HCT116 (cell line): ENCODE results near the gene ITPK1. TPM values are rescaled to one million over a fixed set of nuclear protein-coding genes. Genes with fewer than 3 reads are reported as not detected.

Experiments
- ATAC-seq: fragments of 200-7000 bp; cut with Tn5 transposase; 2 replicates; pipeline ENCODE4 v1.9.1; 2020; ENCODE audit warnings: mild to moderate bottlenecking, moderate library complexity
- BruUV-seq: library from RNA; stranded (reverse); fragments of 400-500 nt; replicated peaks from 2 replicates; lab custom pipeline; 2021; lab: Mats Ljungman, UMichigan
- CTCF ChIA-PET: fragments of 300-600 bp; sonication (Branson Sonifier 250); formaldehyde crosslinking; loops from one replicate; lab custom pipeline; 2021; ENCODE audit warnings: antibody characterized with exemption; lab: Charles Lee
- POLR2A ChIA-PET: fragments of 300-600, 350-600 bp; sonication (Branson Sonifier 250); formaldehyde crosslinking; loops from one replicate; lab custom pipeline; 2021; ENCODE audit warnings: antibody characterized with exemption; lab: Charles Lee
- RAD21 ChIA-PET, 2 experiments: fragments of 300-600 bp; sonication (Branson Sonifier 250); formaldehyde crosslinking; loops; one replicate each; lab custom pipeline; 2023; ENCODE audit warnings: low total read pairs in 2 of 2; ENCODE audit not compliant: uncharacterized antibody in 2 of 2, unreplicated experiment in 2 of 2, low non-redundant PET in 1 of 2; lab: Charles Lee
- DNase-seq: peaks from one replicate; pipeline ENCODE4 v3.0.0-alpha.2; 2010; ENCODE audit warnings: low read depth, low spot score
- H2AFZ ChIP-seq: fragments of 200-600 bp; shearing (Covaris generic), sonication (generic); 2 replicates; pipeline ENCODE4 v1.6.1; 2017; ENCODE audit warnings: low read depth, mixed run types, mixed read lengths, antibody characterized with exemption, low read length; ENCODE audit not compliant: poor library complexity, severe bottlenecking
- H3K27ac ChIP-seq: 2 replicates; pipeline ENCODE4 v1.5.1; 2012; ENCODE audit warnings: low read depth, low read length
- H3K27me3 ChIP-seq: fragments of 200-600 bp; sonication (generic); 2 replicates; pipeline ENCODE4 v1.6.1; 2016; ENCODE audit warnings: mixed run types, low read length, mixed read lengths; ENCODE audit not compliant: insufficient read depth
- H3K36me3 ChIP-seq, 2 experiments: fragments of 200-500 bp in 1 of 2; fragments of 200-600 bp in 1 of 2; sonication (Bioruptor generic) in 1 of 2; sonication (generic) in 1 of 2; 2 replicates each; pipeline versions ENCODE4 v1.5.1 to v1.6.1; 2014 to 2016; ENCODE audit warnings: low read length in 2 of 2, inconsistent platforms in 1 of 2, mixed read lengths in 1 of 2, mixed run types in 1 of 2; ENCODE audit not compliant: insufficient read depth in 2 of 2, control insufficient read depth in 1 of 2
- H3K4me1 ChIP-seq, 2 experiments: fragments of 200-600 bp in 1 of 2; sonication (generic) in 1 of 2; 2 replicates each; pipeline versions ENCODE4 v1.5.1 to v1.6.1; 2012 to 2017; ENCODE audit warnings: low read length in 2 of 2, inconsistent platforms in 1 of 2, mild to moderate bottlenecking in 1 of 2, mixed read lengths in 1 of 2, mixed run types in 1 of 2, moderate library complexity in 1 of 2; ENCODE audit not compliant: insufficient read depth in 2 of 2, control insufficient read depth in 1 of 2
- H3K4me2 ChIP-seq: fragments of 200-600 bp; sonication (generic); 2 replicates; pipeline ENCODE4 v1.6.1; 2017; ENCODE audit warnings: mixed run types, low read length, mixed read lengths
- H3K4me3 ChIP-seq, 2 experiments: fragments of 200-600 bp in 1 of 2; sonication (generic) in 1 of 2; replicated peaks in 1 of 2; 2 replicates each; pipeline ENCODE4 v1.5.1; 2011 to 2016; ENCODE audit warnings: low read length in 2 of 2, control low read depth in 1 of 2, low read depth in 1 of 2, mild to moderate bottlenecking in 1 of 2, mixed read lengths in 1 of 2, mixed run types in 1 of 2
- H3K79me2 ChIP-seq: fragments of 200-600 bp; sonication (generic); 2 replicates; pipeline ENCODE4 v1.6.1; 2017; ENCODE audit warnings: mild to moderate bottlenecking, mixed run types, low read length, moderate library complexity, mixed read lengths; ENCODE audit not compliant: insufficient read depth
- H3K9ac ChIP-seq: fragments of 200-600 bp; sonication (generic); 2 replicates; pipeline ENCODE4 v1.6.1; 2016; ENCODE audit warnings: low read length, mixed read lengths
- H3K9me2 ChIP-seq: fragments of 200-600 bp; sonication (generic), shearing (Covaris generic); 2 replicates; pipeline ENCODE4 v1.6.1; 2017; ENCODE audit warnings: mixed run types, mild to moderate bottlenecking, moderate library complexity; ENCODE audit not compliant: insufficient read depth
- H3K9me3 ChIP-seq, 2 experiments: fragments of 200-500 bp in 1 of 2; fragments of 200-600 bp in 1 of 2; sonication (Bioruptor generic) in 1 of 2; sonication (generic) in 1 of 2; 2 replicates each; pipeline ENCODE4 v1.6.1; 2014 to 2017; ENCODE audit warnings: low read length in 2 of 2, mixed read lengths in 2 of 2, inconsistent platforms in 1 of 2, low read depth in 1 of 2, mild to moderate bottlenecking in 1 of 2, mixed run types in 1 of 2, moderate library complexity in 1 of 2; ENCODE audit not compliant: control insufficient read depth in 1 of 2, insufficient read depth in 1 of 2
- H4K20me1 ChIP-seq: fragments of 200-600 bp; sonication (generic), shearing (Covaris generic); 2 replicates; pipeline ENCODE4 v1.6.1; 2017; ENCODE audit warnings: mixed run types, mild to moderate bottlenecking, moderate library complexity; ENCODE audit not compliant: insufficient read depth
- ATF3 ChIP-seq: IDR thresholded peaks from 2 replicates; pipeline ENCODE4 v1.6.1; 2012
- CBX3 ChIP-seq: IDR thresholded peaks from 2 replicates; pipeline ENCODE4 v1.6.1; 2012; ENCODE audit warnings: low read depth
- CTCF ChIP-seq, 3 experiments: fragments of 200-600 bp in 1 of 3; sonication (generic) in 1 of 3; IDR thresholded peaks in 2 of 3; conservative IDR thresholded peaks in 1 of 3; 2 replicates each; pipeline ENCODE4 v1.5.1; 2012 to 2017; ENCODE audit warnings: low read depth in 2 of 3, low read length in 2 of 3, antibody characterized with exemption in 1 of 3, borderline replicate concordance in 1 of 3, control low read depth in 1 of 3, mild to moderate bottlenecking in 1 of 3, mixed read lengths in 1 of 3, mixed run types in 1 of 3, moderate library complexity in 1 of 3; ENCODE audit not compliant: insufficient read depth in 1 of 3
- EGR1 ChIP-seq: IDR thresholded peaks from 2 replicates; pipeline ENCODE4 v1.6.1; 2012; ENCODE audit warnings: low read depth
- EZH2 ChIP-seq: fragments of 200-600 bp; sonication (generic); IDR thresholded peaks from 2 replicates; pipeline ENCODE4 v1.6.1; 2017; ENCODE audit warnings: antibody characterized with exemption, mixed run types
- FOSL1 ChIP-seq: IDR thresholded peaks from 2 replicates; pipeline ENCODE4 v1.6.1; 2012; ENCODE audit warnings: low read depth
- MAX ChIP-seq: IDR thresholded peaks from 2 replicates; pipeline ENCODE4 v1.6.1; 2012
- POLR2A ChIP-seq: IDR thresholded peaks from 2 replicates; pipeline ENCODE4 v1.7.0; 2011; ENCODE audit warnings: borderline replicate concordance; ENCODE audit not compliant: insufficient read depth, insufficient read length; ENCODE audit errors: extremely low read depth
- POLR2AphosphoS5 ChIP-seq: IDR thresholded peaks from 2 replicates; pipeline ENCODE4 v1.6.1; 2011; ENCODE audit warnings: mild to moderate bottlenecking, low read depth, low read length, moderate library complexity
- RAD21 ChIP-seq: IDR thresholded peaks from 2 replicates; pipeline ENCODE4 v1.6.1; 2012; ENCODE audit warnings: low read depth, mild to moderate bottlenecking
- REST ChIP-seq: IDR thresholded peaks from 2 replicates; pipeline ENCODE4 v1.6.1; 2012; ENCODE audit warnings: low read depth
- SP1 ChIP-seq: IDR thresholded peaks from 2 replicates; pipeline ENCODE4 v1.6.1; 2012; ENCODE audit warnings: low read depth
- TCF7L2 ChIP-seq: IDR thresholded peaks from 2 replicates; pipeline ENCODE4 v1.7.0; 2011; ENCODE audit warnings: borderline replicate concordance, inconsistent platforms; ENCODE audit not compliant: insufficient read depth, insufficient read length; ENCODE audit errors: extremely low read depth
- ZBTB33 ChIP-seq: IDR thresholded peaks from 2 replicates; pipeline ENCODE4 v1.6.1; 2011; ENCODE audit warnings: mild to moderate bottlenecking, low read length, moderate library complexity; ENCODE audit not compliant: insufficient replicate concordance; ENCODE audit errors: extremely low read depth
- ZFX ChIP-seq: fragments of 450-650 bp; IDR thresholded peaks from 2 replicates; pipeline ENCODE4 v1.6.1; 2017
- intact Hi-C: fragments of 100-400 bp; cut with micrococcal nuclease; formaldehyde crosslinking; loops from 2 replicates; pipeline ENCODE4 v1.10.0; 2022
- total RNA-seq: library from RNA; stranded (reverse); gene quantifications from one replicate; pipeline ENCODE4 v1.2.1, GENCODE V29; 2021; ENCODE audit not compliant: unreplicated experiment

Gene ITPK1
- total RNA-seq, 1 experiment from 2014 or later = 70.2 TPM

- POLR2A ChIA-PET = no interaction called here
- no TSS peak for BruUV-seq
Measured at GRCh38 chr14:93002049-93002448, 113.7 kb downstream of the ITPK1 start.

More at GRCh38 chr14:93002049-93002448, 113.7 kb downstream of the ITPK1 start:
- no peak overlapping the region for H3K9ac ChIP-seq
- RAD21 ChIA-PET = no interaction called here
- CTCF ChIA-PET = no interaction called here
- H3K4me2 ChIP-seq = no peak overlapping the region
- no peaks in the 10 kb centered on the region for H3K36me3 ChIP-seq
- no peaks in the 10 kb centered on the region for H3K9me2 ChIP-seq
- no peak for DNase-seq
- ATAC-seq = no peak
- no peaks in the 10 kb centered on the region for H3K27me3 ChIP-seq
- no peak overlapping the region for H3K4me3 ChIP-seq
- no peak overlapping the region for H3K27ac ChIP-seq
- H3K9me3 ChIP-seq = no peaks in the 10 kb centered on the region
- H3K4me1 ChIP-seq = peaks cover 4 to 8% of the 10 kb centered on the region in 2 experiments; a peak in 2 of 4 replicates
- no peaks in the 10 kb centered on the region for H3K79me2 ChIP-seq
- no peak overlapping the region for H2AFZ ChIP-seq
- no peaks in the 10 kb centered on the region for H4K20me1 ChIP-seq
- intact Hi-C loops = no loop called here
- TF ChIP-seq SP1 (no peak), EGR1 (no peak), REST (no peak), POLR2A (no peak), TCF7L2 (no peak), MAX (no peak), POLR2AphosphoS5 (no peak), ZFX (no peak), RAD21 (no peak), CBX3 (no peak), ATF3 (no peak), CTCF (IDR thresholded peaks at IDR 0.05 in 2 of 3, conservative IDR thresholded peaks at IDR 0.05 in 1 of 3; ENCODE audit: borderline replicate concordance in 1 of 3, insufficient read depth in 1 of 3, low read depth in 2 of 3, low read length in 2 of 3) (no peak), EZH2 (no peak), FOSL1 (no peak), ZBTB33 (no peak)
